Dendritic cell treated with granulocyte-macrophage colony-stimulating factor and Interleukin-4, amounts not matched to agents 40 ng/mL and 50 ng/mL, for 4 days (primary cell): ENCODE measurements around the gene EZR.

ENCODE experiments used
- H3K27ac Mint-ChIP-seq: one replicate; pipeline ENCODE4 v1.8.0; 2022; ENCODE audit warnings: mild to moderate bottlenecking, mixed read lengths
- H3K27me3 Mint-ChIP-seq: one replicate; pipeline ENCODE4 v1.8.0; 2022; ENCODE audit warnings: mild to moderate bottlenecking, mixed read lengths
- H3K36me3 Mint-ChIP-seq: one replicate; pipeline ENCODE4 v1.8.0; 2022; ENCODE audit warnings: low read depth, mixed read lengths
- H3K4me1 Mint-ChIP-seq: one replicate; pipeline ENCODE4 v1.8.0; 2022; ENCODE audit warnings: low read depth, mixed read lengths
- H3K4me3 Mint-ChIP-seq: one replicate; pipeline ENCODE4 v1.8.0; 2022; ENCODE audit warnings: mild to moderate bottlenecking, moderate library complexity, mixed read lengths
- H3K9me3 Mint-ChIP-seq: one replicate; pipeline ENCODE4 v1.8.0; 2022; ENCODE audit warnings: mixed read lengths
- intact Hi-C: fragments of 100-400 bp; cut with micrococcal nuclease; formaldehyde crosslinking; loops from one replicate; pipeline ENCODE4 v1.15.0; 2022

The EZR gene

GRCh38 chr6:158776737-158777136, 42.4 kb downstream of the EZR start:
- H3K36me3 Mint-ChIP-seq = peaks cover 95% of the 10 kb centered on the region
- intact Hi-C loops = no loop called here

GRCh38 chr6:158775832-158776231, 43.3 kb downstream of the EZR start:
- H3K4me1 Mint-ChIP-seq = peaks cover 12% of the 10 kb centered on the region
- intact Hi-C loops = no loop called here
- H3K27ac Mint-ChIP-seq = no peak overlapping the region
- no peak overlapping the region for H3K4me3 Mint-ChIP-seq
- no peaks in the 10 kb centered on the region for H3K27me3 Mint-ChIP-seq
- no peaks in the 10 kb centered on the region for H3K9me3 Mint-ChIP-seq
- peaks cover 95% of the 10 kb centered on the region for H3K36me3 Mint-ChIP-seq

More at GRCh38 chr6:158776737-158777136, 42.4 kb downstream of the EZR start:
- Mint-ChIP-seq H3K4me3 (no peak overlapping the region), H3K4me1 (peaks cover 6% of the 10 kb centered on the region), H3K27me3 (no peaks in the 10 kb centered on the region), H3K9me3 (no peaks in the 10 kb centered on the region), H3K27ac (no peak overlapping the region)

GRCh38 chr6:158774717-158775449, 44.3 kb downstream of the EZR start:
- peaks cover 95% of the 10 kb centered on the region for H3K36me3 Mint-ChIP-seq
- H3K27ac Mint-ChIP-seq = no peak overlapping the region
- H3K4me3 Mint-ChIP-seq = no peak overlapping the region
- H3K9me3 Mint-ChIP-seq = no peaks in the 10 kb centered on the region
- no peaks in the 10 kb centered on the region for H3K27me3 Mint-ChIP-seq
- intact Hi-C loops = no loop called here
- H3K4me1 Mint-ChIP-seq = peaks cover 16% of the 10 kb centered on the region

- intact Hi-C loops = no loop called here
- Mint-ChIP-seq H3K27me3 (no peaks in the 10 kb centered on the region), H3K27ac (no peak overlapping the region), H3K4me3 (no peak overlapping the region), H3K4me1 (peaks cover 16% of the 10 kb centered on the region), H3K9me3 (no peaks in the 10 kb centered on the region), H3K36me3 (peaks cover 99% of the 10 kb centered on the region)
Measured at GRCh38 chr6:158773581-158774449, 45.4 kb downstream of the EZR start.

- intact Hi-C loops = no loop called here
- peaks cover 16% of the 10 kb centered on the region for H3K4me1 Mint-ChIP-seq
- no peaks in the 10 kb centered on the region for H3K27me3 Mint-ChIP-seq
- H3K9me3 Mint-ChIP-seq = no peaks in the 10 kb centered on the region
- no peak overlapping the region for H3K27ac Mint-ChIP-seq
- peaks cover 99% of the 10 kb centered on the region for H3K36me3 Mint-ChIP-seq
- H3K4me3 Mint-ChIP-seq = no peak overlapping the region
Measured at GRCh38 chr6:158772851-158773371, 46.3 kb downstream of the EZR start.

GRCh38 chr6:158772172-158772571, 47.0 kb downstream of the EZR start:
- Mint-ChIP-seq H3K27me3 (no peaks in the 10 kb centered on the region), H3K27ac (no peak overlapping the region), H3K4me1 (peaks cover 16% of the 10 kb centered on the region), H3K9me3 (no peaks in the 10 kb centered on the region), H3K4me3 (no peak overlapping the region), H3K36me3 (peaks cover 99% of the 10 kb centered on the region)
- intact Hi-C loops = no loop called here

- no peaks in the 10 kb centered on the region for H3K27me3 Mint-ChIP-seq
- no peak overlapping the region for H3K4me3 Mint-ChIP-seq
- no peak overlapping the region for H3K27ac Mint-ChIP-seq
- intact Hi-C loops = no loop called here
- H3K36me3 Mint-ChIP-seq = peaks cover 99% of the 10 kb centered on the region
- H3K4me1 Mint-ChIP-seq = peaks cover 16% of the 10 kb centered on the region
- no peaks in the 10 kb centered on the region for H3K9me3 Mint-ChIP-seq
Measured at GRCh38 chr6:158771399-158772152, 47.6 kb downstream of the EZR start.

- peaks cover 16% of the 10 kb centered on the region for H3K4me1 Mint-ChIP-seq
- peak overlapping the region; percentile 6 for H3K27ac Mint-ChIP-seq
- intact Hi-C loops = no loop called here
- H3K4me3 Mint-ChIP-seq = no peak overlapping the region
- peaks cover 99% of the 10 kb centered on the region for H3K36me3 Mint-ChIP-seq
- H3K9me3 Mint-ChIP-seq = no peaks in the 10 kb centered on the region
- no peaks in the 10 kb centered on the region for H3K27me3 Mint-ChIP-seq
Measured at GRCh38 chr6:158770533-158771330, 48.4 kb downstream of the EZR start.

- Mint-ChIP-seq H3K4me1 (peaks cover 16% of the 10 kb centered on the region), H3K4me3 (no peak overlapping the region), H3K9me3 (no peaks in the 10 kb centered on the region), H3K27ac (no peak overlapping the region), H3K27me3 (no peaks in the 10 kb centered on the region), H3K36me3 (peaks cover 99% of the 10 kb centered on the region)
- intact Hi-C loops = loop anchor here (10.0 kb wide), 1 partner anchor 65 kb away; no protein-coding TSS in a partner anchor
Measured at GRCh38 chr6:158769771-158770432, 49.3 kb downstream of the EZR start.

GRCh38 chr6:158769234-158769770, 49.9 kb downstream of the EZR start:
- intact Hi-C loops = loop anchor here (10.0 kb wide), 1 partner anchor 65 kb away; no protein-coding TSS in a partner anchor
- Mint-ChIP-seq H3K4me3 (no peak overlapping the region), H3K4me1 (peaks cover 16% of the 10 kb centered on the region), H3K27ac (no peak overlapping the region), H3K27me3 (no peaks in the 10 kb centered on the region), H3K9me3 (no peaks in the 10 kb centered on the region), H3K36me3 (peaks cover 99% of the 10 kb centered on the region)

GRCh38 chr6:158768436-158768835, 50.7 kb downstream of the EZR start:
- intact Hi-C loops = loop anchor here (10.0 kb wide), 1 partner anchor 64 kb away; no protein-coding TSS in a partner anchor
- peaks cover 19% of the 10 kb centered on the region for H3K4me1 Mint-ChIP-seq
- H3K9me3 Mint-ChIP-seq = no peaks in the 10 kb centered on the region
- H3K27me3 Mint-ChIP-seq = no peaks in the 10 kb centered on the region
- no peak overlapping the region for H3K27ac Mint-ChIP-seq
- H3K36me3 Mint-ChIP-seq = peaks cover 97% of the 10 kb centered on the region
- no peak overlapping the region for H3K4me3 Mint-ChIP-seq

GRCh38 chr6:158767709-158768108, 51.5 kb downstream of the EZR start:
- peaks cover 95% of the 10 kb centered on the region for H3K36me3 Mint-ChIP-seq
- no peak overlapping the region for H3K27ac Mint-ChIP-seq
- H3K4me3 Mint-ChIP-seq = no peak overlapping the region

More at GRCh38 chr6:158767709-158768108, 51.5 kb downstream of the EZR start:
- peaks cover 14% of the 10 kb centered on the region for H3K4me1 Mint-ChIP-seq
- intact Hi-C loops = loop anchor here (10.0 kb wide), 1 partner anchor 63 kb away; no protein-coding TSS in a partner anchor
- no peaks in the 10 kb centered on the region for H3K9me3 Mint-ChIP-seq
- no peaks in the 10 kb centered on the region for H3K27me3 Mint-ChIP-seq
